Smooth muscle cell of the pulmonary artery (primary cell): ENCODE data around the gene SPG11. TPM values are rescaled to one million over a fixed set of nuclear protein-coding genes. Genes with fewer than 3 reads are reported as not detected.

Experiments used
- total RNA-seq: library from RNA; depleted of rRNA; stranded (reverse); fragments of >200 nt; gene quantifications from 2 replicates; pipeline ENCODE4 v1.2.3, GENCODE V29; 2014

SPG11 gene
- 101 and 104 TPM in 2 replicates for total RNA-seq

GRCh38 chr15:44663410-44664308 lies at the start of gene SPG11:
Gene SPG11 (minus strand): TSS chr15:44663662. CDS start chr15:44663647, 15 bp downstream.

GRCh38 chr15:44711096-44711742 lies 47.8 kb upstream of the SPG11 start, which contains the start of the genes B2M and PATL2:
Gene B2M (plus strand): TSS chr15:44711517. CDS start chr15:44711547, 30 bp downstream.
Gene PATL2 (minus strand): TSS chr15:44711323. CDS start chr15:44676490, 34,833 bp downstream.

GRCh38 chr15:44536962-44537734 lies 126.3 kb downstream of the SPG11 start, which contains the start of gene EIF3J:
Gene EIF3J (plus strand): TSS chr15:44537147. CDS start chr15:44537195, 48 bp downstream.

Other genes with a start within 250 kb of the SPG11 start
- 61.8 and 65.4 TPM in 2 replicates for gene CTDSPL2, start 236.0 kb downstream of the SPG11 start, total RNA-seq
- 34.7 and 46.9 TPM in 2 replicates for gene EIF3J, start 126.5 kb downstream of the SPG11 start, total RNA-seq
- 0.33 and 0.36 TPM in 2 replicates for gene PATL2, start 47.7 kb upstream of the SPG11 start, total RNA-seq
- 1,082 and 1,798 TPM in 2 replicates for gene B2M, start 47.9 kb upstream of the SPG11 start, total RNA-seq
- 13.1 and 15.7 TPM in 2 replicates for gene TRIM69, start 72.9 kb upstream of the SPG11 start, total RNA-seq